GM23248 (cell line): Measurements from ENCODE around the gene FAM193B.

ENCODE experiments used
- EZH2 ChIP-seq: fragments of 200-600 bp; sonication (generic); IDR thresholded peaks from 2 replicates; pipeline ENCODE4 v1.6.1; 2018; ENCODE audit warnings: antibody characterized with exemption, mild to moderate bottlenecking; ENCODE audit not compliant: insufficient read depth, poor library complexity, severe bottlenecking
- EZH2phosphoT487 ChIP-seq: fragments of 200-600 bp; sonication (generic); IDR thresholded peaks from 2 replicates; pipeline ENCODE4 v1.6.1; 2018; ENCODE audit warnings: antibody characterized with exemption, moderate library complexity, mild to moderate bottlenecking, low read depth; ENCODE audit not compliant: insufficient read depth

GRCh38 chr5:177494346-177495195 lies 59.8 kb downstream of the FAM193B start:
- no peak for TF ChIP-seq EZH2
- no peak for TF ChIP-seq EZH2phosphoT487
